GM12878 (cell line): ENCODE data around the gene HSD17B12. TPM values are rescaled to one million over a fixed set of nuclear protein-coding genes. Genes with fewer than 3 reads are reported as not detected.

Experiments
- ATAC-seq: fragments of 200-7000 bp; cut with Tn5 transposase; 3 replicates; pipeline ENCODE4 v1.9.1; 2020; ENCODE audit warnings: mild to moderate bottlenecking, moderate library complexity
- BruUV-seq: library from RNA; stranded (reverse); fragments of 400-500 nt; replicated peaks from 2 replicates; lab custom pipeline; 2021; lab: Mats Ljungman, UMichigan
- CTCF ChIA-PET: fragments of 300-600 bp; sonication (Branson Sonifier 250); formaldehyde crosslinking; extraction: SDS; loops from one replicate; lab custom pipeline; 2021; ENCODE audit warnings: inconsistent platforms; lab: Yijun Ruan, JAX
- POLR2A ChIA-PET: fragments of 350-600 bp; formaldehyde crosslinking; extraction: SDS; loops from one replicate; lab custom pipeline; 2021; ENCODE audit warnings: inconsistent platforms; lab: Charles Lee
- RAD21 ChIA-PET: fragments of 300-600 bp; sonication (Branson Sonifier 250); formaldehyde crosslinking; loops from one replicate; lab custom pipeline; 2023; ENCODE audit warnings: antibody characterized with exemption; ENCODE audit not compliant: unreplicated experiment; lab: Charles Lee
- SMC1A ChIA-PET: fragments of 300-600 bp; sonication (Branson Sonifier 250); formaldehyde crosslinking; loops from one replicate; lab custom pipeline; 2023; ENCODE audit not compliant: unreplicated experiment, uncharacterized antibody; lab: Charles Lee
- DNase-seq: peaks from one replicate; pipeline ENCODE4 v3.0.0-alpha.2; 2011; ENCODE audit warnings: low read depth, low spot score
- FAIRE-seq: peaks from 3 replicates; lab custom pipeline; 2011; peaks lifted over from hg19 to GRCh38; lab: Jason Lieb, UNC
- H2AFZ ChIP-seq: 2 replicates; pipeline ENCODE4 v1.6.0; 2011; ENCODE audit warnings: low read depth, low read length, control low read depth; ENCODE audit not compliant: control insufficient read depth
- H3K27ac ChIP-seq: 2 replicates; pipeline ENCODE4 v1.5.1; 2011; ENCODE audit warnings: control low read depth; ENCODE audit not compliant: control insufficient read depth, insufficient read depth
- H3K27me3 ChIP-seq, 2 experiments: replicated peaks in 1 of 2; 2 replicates each; pipeline versions ENCODE4 v1.6.0 to v1.6.1; 2011; ENCODE audit warnings: low read length in 1 of 2; ENCODE audit not compliant: control insufficient read depth in 2 of 2, insufficient read depth in 2 of 2
- H3K36me3 ChIP-seq, 2 experiments: 2 replicates each; pipeline ENCODE4 v1.5.1; 2011; ENCODE audit warnings: low read length in 1 of 2; ENCODE audit not compliant: control insufficient read depth in 2 of 2, insufficient read depth in 2 of 2
- H3K4me1 ChIP-seq: 2 replicates; pipeline ENCODE4 v1.6.1; 2011; ENCODE audit warnings: mild to moderate bottlenecking, low read length, moderate library complexity, mixed read lengths; ENCODE audit not compliant: control insufficient read depth, insufficient read depth
- H3K4me2 ChIP-seq: 2 replicates; pipeline ENCODE4 v1.6.0; 2011; ENCODE audit warnings: control low read depth; ENCODE audit not compliant: control insufficient read depth, insufficient read depth
- H3K4me3 ChIP-seq: fragments of 200-600 bp; sonication (generic); 2 replicates; pipeline ENCODE4 v1.5.1; 2016
- H3K79me2 ChIP-seq: 2 replicates; pipeline ENCODE4 v1.6.0; 2011; ENCODE audit warnings: low read length; ENCODE audit not compliant: control insufficient read depth, insufficient read depth
- H3K9ac ChIP-seq: 2 replicates; pipeline ENCODE4 v1.8.0; 2011; ENCODE audit warnings: low read length, control low read depth, mixed read lengths; ENCODE audit not compliant: control insufficient read depth, insufficient read depth
- H3K9me3 ChIP-seq: replicated peaks from 3 replicates; pipeline ENCODE4 v1.5.1; 2011; ENCODE audit warnings: mild to moderate bottlenecking, low read length; ENCODE audit not compliant: control insufficient read depth, insufficient read depth
- H4K20me1 ChIP-seq: 2 replicates; pipeline ENCODE4 v1.6.0; 2011; ENCODE audit not compliant: control insufficient read depth, insufficient read depth
- ASH2L ChIP-seq: fragments of 300-600, 200-600 bp; sonication (generic); IDR thresholded peaks from 2 replicates; pipeline ENCODE4 v1.6.1; 2017; ENCODE audit warnings: low read depth, mild to moderate bottlenecking, borderline replicate concordance
- BCL3 ChIP-seq: IDR thresholded peaks from 2 replicates; pipeline ENCODE4 v1.6.1; 2011; ENCODE audit warnings: borderline replicate concordance, low read depth, mild to moderate bottlenecking, moderate library complexity, low read length; ENCODE audit not compliant: insufficient read depth, poor library complexity, severe bottlenecking
- BMI1 ChIP-seq: fragments of 450-650 bp; IDR thresholded peaks from 2 replicates; pipeline ENCODE4 v1.6.1; 2016; ENCODE audit warnings: mild to moderate bottlenecking, moderate library complexity, borderline replicate concordance
- E2F4 ChIP-seq: IDR thresholded peaks from 2 replicates; pipeline ENCODE4 v1.6.1; 2012; ENCODE audit warnings: low read depth, low read length, improper control_type of control experiment
- FOXM1 ChIP-seq: IDR thresholded peaks from 2 replicates; pipeline ENCODE4 v1.6.1; 2012; ENCODE audit warnings: low read depth, mild to moderate bottlenecking, inconsistent platforms, low read length, moderate library complexity
- KLF5 ChIP-seq: fragments of 450-650 bp; IDR thresholded peaks from 2 replicates; pipeline ENCODE4 v1.6.1; 2014; ENCODE audit warnings: mild to moderate bottlenecking; ENCODE audit not compliant: partially characterized antibody
- NFYA ChIP-seq: IDR thresholded peaks from 2 replicates; pipeline ENCODE4 v1.6.1; 2011; ENCODE audit warnings: low read depth, mild to moderate bottlenecking, low read length, improper control_type of control experiment, borderline replicate concordance
- PAX5 ChIP-seq: IDR thresholded peaks from 2 replicates; pipeline ENCODE4 v1.6.1; 2011; ENCODE audit warnings: low read depth, low read length, borderline replicate concordance
- POU2F2 ChIP-seq: IDR thresholded peaks from 3 replicates; pipeline ENCODE4 v1.6.1; 2011; ENCODE audit warnings: low read depth, mild to moderate bottlenecking, low read length, borderline replicate concordance
- USF1 ChIP-seq: IDR thresholded peaks from 2 replicates; pipeline ENCODE4 v1.6.1; 2011; ENCODE audit warnings: borderline replicate concordance, low read depth, mild to moderate bottlenecking, moderate library complexity, mixed read lengths, low read length; ENCODE audit not compliant: insufficient read depth; ENCODE audit errors: extremely low read length
- WGBS: methylation state at CpG from one replicate; pipeline ENCODE4 v1.1.6; 2016; ENCODE audit warnings: low lambda C conversion rate; ENCODE audit not compliant: insufficient replicate concordance, insufficient coverage; ENCODE audit errors: missing lambda C conversion rate; 5-methylcytosine and 5-hydroxymethylcytosine counted together
- in situ Hi-C: fragments of 300-500 bp; cut with MboI; formaldehyde crosslinking; loops from 9 replicates; pipeline ENCODE4 v1.14.3; 2018; ENCODE audit warnings: mixed read lengths
- intact Hi-C: fragments of 100-400 bp; cut with micrococcal nuclease; formaldehyde crosslinking; loops from one replicate; pipeline ENCODE4 v1.14.2; 2022; ENCODE audit not compliant: unreplicated experiment
- polyA plus RNA-seq, 11 experiments: library from polyadenylated mRNA; depleted of rRNA in 4 of 11; unstranded in 6 of 11; stranded (reverse) in 5 of 11; fragments of >200 nt; fragmentation: Nextera tagmentation in 4 of 11; fragmentation: Illumina TruSeq in 1 of 11; extraction: Ambion mirVana in 4 of 11; extraction: Trizol in 1 of 11; gene quantifications; 1 replicate in 1 of 11; 2 replicates in 10 of 11; pipeline versions ENCODE4 v1.2.1 to v1.2.3, GENCODE V29; 2011 to 2016; ENCODE audit warnings: inconsistent platforms in 2 of 11, missing spikeins in 2 of 11, low read depth in 1 of 11
- total RNA-seq, 4 experiments: library from RNA; depleted of rRNA in 3 of 4; stranded (reverse); fragments of >200 nt in 3 of 4; fragmentation: Illumina TruSeq in 1 of 4; extraction: Trizol in 1 of 4; gene quantifications; 2 replicates each; pipeline versions ENCODE4 v1.2.1 to v1.2.3, GENCODE V29; 2013 to 2021

Gene HSD17B12
- total and polyA plus RNA-seq, 10 of the 15 experiments (the other 5 are each of a cell fraction or from before 2014, with no cell fraction given) = 23.6 to 88.0 (median 64.7) TPM

GRCh38 chr11:43694477-43694876 lies 13.9 kb downstream of the HSD17B12 start:
- POLR2A ChIA-PET = interaction anchor here (1.0 kb wide), 1 partner anchor 9 kb away, joined by 3 read pairs; no protein-coding TSS in a partner anchor
- peaks cover 8% of the 10 kb centered on the region for H3K4me1 ChIP-seq

GRCh38 chr11:43697679-43698078 lies 17.1 kb downstream of the HSD17B12 start:
- BruUV-seq = no TSS peak
- Histone ChIP-seq H3K9ac (no peak overlapping the region), H3K4me2 (no peak overlapping the region), H3K4me3 (no peak overlapping the region), H3K4me1 (peaks cover 8% of the 10 kb centered on the region), H3K27ac (no peak overlapping the region)
- ChIA-PET SMC1A (no interaction called here), RAD21 (no interaction called here), CTCF (interaction anchor here (2.1 kb wide), 1 partner anchor 12 kb away, joined by 5 read pairs; no protein-coding TSS in a partner anchor)
- FAIRE-seq = no peak
- no peak for DNase-seq
- TF ChIP-seq BCL3 (no peak), E2F4 (no peak), ASH2L (no peak), BMI1 (no peak), NFYA (no peak), POU2F2 (no peak), USF1 (no peak)
- TF ChIP-seq, all 136 proteins: peak for 0
- POLR2A ChIA-PET = no interaction called here
- Histone ChIP-seq H3K27me3 (no peaks in the 10 kb centered on the region), H3K36me3 (no peaks in the 10 kb centered on the region; a peak in 1 of 4 replicates), H2AFZ (no peak overlapping the region), H3K79me2 (peaks cover 19% of the 10 kb centered on the region), H3K9me3 (peaks cover 1% of the 10 kb centered on the region), H4K20me1 (no peaks in the 10 kb centered on the region)
- ATAC-seq = no peak
- in situ Hi-C loops (no loop called here), intact Hi-C loops (no loop called here)
- 92% methylated on average over 1 of the region's 1 CpG for WGBS

More at GRCh38 chr11:43694477-43694876, 13.9 kb downstream of the HSD17B12 start:
- Histone ChIP-seq H3K79me2 (peaks cover 33% of the 10 kb centered on the region), H3K4me3 (no peak overlapping the region), H3K36me3 (no peaks in the 10 kb centered on the region; a peak in 1 of 4 replicates), H4K20me1 (no peaks in the 10 kb centered on the region), H2AFZ (no peak overlapping the region), H3K27me3 (no peaks in the 10 kb centered on the region), H3K4me2 (peak overlapping the region; percentile 66), H3K27ac (peak overlapping the region; percentile 22; the same call in 1 of the 2 replicates), H3K9me3 (no peaks in the 10 kb centered on the region; the same call in 2 of the 3 replicates), H3K9ac (no peak overlapping the region)
- in situ Hi-C loops (no loop called here), intact Hi-C loops (no loop called here)
- peak; percentile 77 for ATAC-seq
- 2% methylated on average over 2 of the region's 2 CpGs for WGBS
- ChIA-PET RAD21 (no interaction called here), CTCF (interaction anchor here (1.5 kb wide), 1 partner anchor 9 kb away, joined by 9 read pairs; no protein-coding TSS in a partner anchor), SMC1A (interaction anchor here (0.9 to 1.4 kb wide), 4 partner anchors 12 to 46 kb away, joined by 3 to 4 read pairs (median 3); no protein-coding TSS in a partner anchor)
- BruUV-seq = no TSS peak
- no peak for FAIRE-seq
- peak; percentile 79; the same call in 1 of the 2 replicates for TF ChIP-seq PAX5
- TF ChIP-seq FOXM1 = 0 out of 2 replicates have a peak, but pooled peaks have one; percentile 36
- no peak for TF ChIP-seq KLF5
- DNase-seq = no peak
